Ovary (tissue), 3 donors: ENCODE results near the gene TXK.

Experiments used
- CTCF ChIP-seq, 3 donors: fragments of 450-650 bp in 2 of 3; fragments of 200-600 bp in 1 of 3; IDR thresholded peaks; one replicate each; pipeline versions ENCODE4 v1.5.1 to v1.8.0; 2016 to 2022; ENCODE audit warnings: antibody characterized with exemption in 3 of 3, mild to moderate bottlenecking in 1 of 3
- EP300 ChIP-seq: sonication (generic); formaldehyde crosslinking; IDR thresholded peaks from one replicate; pipeline ENCODE4 v1.6.1; 2017; ENCODE audit warnings: antibody characterized with exemption
- POLR2A ChIP-seq: fragments of 450-650 bp; IDR thresholded peaks from one replicate; pipeline ENCODE4 v1.6.1; 2017; ENCODE audit warnings: antibody characterized with exemption, mild to moderate bottlenecking, moderate library complexity
- donor health status: DM: no; HTN: no; CAD: no.

GRCh38 chr4:48121180-48121579 is 12.9 kb downstream of the TXK start:
- TF ChIP-seq POLR2A (no peak), CTCF (IDR thresholded peaks at IDR 0.05) (no peak), EP300 (no peak)
